Smooth muscle cell (in vitro differentiated cells): ENCODE data around the gene PBX2. TPM values are rescaled to one million over a fixed set of nuclear protein-coding genes. Genes with fewer than 3 reads are reported as not detected.
"Not testable (repeated sequence)": the region's sequence is repeated elsewhere in the genome, so short reads cannot be mapped to it uniquely, and the experiment has no call there.

Experiments
- DNase-seq: peaks from one replicate; lab custom pipeline; 2025; ENCODE audit not compliant: unreplicated experiment; lab: John Stamatoyannopoulos, UW
- H2AFZ ChIP-seq: fragments of 200-600 bp; sonication (generic); 2 replicates; pipeline ENCODE4 v1.6.0; 2016; ENCODE audit warnings: antibody characterized with exemption, low read depth, mild to moderate bottlenecking
- H3F3A ChIP-seq: fragments of 200-600 bp; sonication (generic); 2 replicates; pipeline ENCODE4 v1.6.0; 2017; ENCODE audit warnings: antibody characterized with exemption, low read depth
- H3K27ac ChIP-seq: fragments of 200-600 bp; sonication (generic); 2 replicates; pipeline ENCODE4 v1.5.1; 2016; ENCODE audit warnings: low read depth, mild to moderate bottlenecking
- H3K27me3 ChIP-seq: fragments of 200-600 bp; sonication (generic); 2 replicates; pipeline ENCODE4 v1.6.1; 2016; ENCODE audit warnings: low read depth, mild to moderate bottlenecking
- H3K36me3 ChIP-seq: fragments of 200-600 bp; sonication (generic); 2 replicates; pipeline ENCODE4 v1.5.1; 2016; ENCODE audit warnings: low read depth
- H3K4me1 ChIP-seq: fragments of 200-600 bp; sonication (generic); 2 replicates; pipeline ENCODE4 v1.5.1; 2016; ENCODE audit warnings: low read depth
- H3K4me2 ChIP-seq: fragments of 200-600 bp; sonication (generic); 2 replicates; pipeline ENCODE4 v1.6.0; 2016; ENCODE audit warnings: mild to moderate bottlenecking
- H3K4me3 ChIP-seq: fragments of 200-600 bp; sonication (generic); 2 replicates; pipeline ENCODE4 v1.5.1; 2016; ENCODE audit warnings: mild to moderate bottlenecking
- H3K79me2 ChIP-seq: fragments of 200-600 bp; sonication (generic); 2 replicates; pipeline ENCODE4 v1.6.0; 2016; ENCODE audit warnings: low read depth, mild to moderate bottlenecking
- H3K9ac ChIP-seq: fragments of 200-600 bp; sonication (generic); 2 replicates; pipeline ENCODE4 v1.6.0; 2016; ENCODE audit warnings: low read depth
- H3K9me3 ChIP-seq: fragments of 200-600 bp; sonication (generic); replicated peaks from 2 replicates; pipeline ENCODE4 v1.5.1; 2016; ENCODE audit warnings: low read depth
- H4K20me1 ChIP-seq: fragments of 200-600 bp; sonication (generic); 2 replicates; pipeline ENCODE4 v1.6.0; 2016; ENCODE audit warnings: low read depth
- CTCF ChIP-seq: fragments of 200-600 bp; sonication (generic); IDR thresholded peaks from 2 replicates; pipeline ENCODE4 v1.5.1; 2017; ENCODE audit warnings: borderline replicate concordance, mild to moderate bottlenecking, antibody characterized with exemption; ENCODE audit not compliant: insufficient read depth, poor library complexity, severe bottlenecking
- WGBS: methylation state at CpG from one replicate; pipeline ENCODE4 v1.1.7; 2016; ENCODE audit warnings: low lambda C conversion rate; 5-methylcytosine and 5-hydroxymethylcytosine counted together
- polyA plus RNA-seq: library from polyadenylated mRNA; unstranded; fragments of >200 nt; fragmentation: Nextera tagmentation; extraction: Ambion mirVana; gene quantifications from 2 replicates; pipeline ENCODE4 v1.2.1, GENCODE V29; 2016
- total RNA-seq: library from RNA; depleted of rRNA; stranded (reverse); fragments of >200 nt; gene quantifications from 2 replicates; pipeline ENCODE4 v1.2.3, GENCODE V29; 2014

Gene PBX2
- total and polyA plus RNA-seq, 2 experiments from 2014 or later = 14.0 to 43.6 TPM

DNA sequence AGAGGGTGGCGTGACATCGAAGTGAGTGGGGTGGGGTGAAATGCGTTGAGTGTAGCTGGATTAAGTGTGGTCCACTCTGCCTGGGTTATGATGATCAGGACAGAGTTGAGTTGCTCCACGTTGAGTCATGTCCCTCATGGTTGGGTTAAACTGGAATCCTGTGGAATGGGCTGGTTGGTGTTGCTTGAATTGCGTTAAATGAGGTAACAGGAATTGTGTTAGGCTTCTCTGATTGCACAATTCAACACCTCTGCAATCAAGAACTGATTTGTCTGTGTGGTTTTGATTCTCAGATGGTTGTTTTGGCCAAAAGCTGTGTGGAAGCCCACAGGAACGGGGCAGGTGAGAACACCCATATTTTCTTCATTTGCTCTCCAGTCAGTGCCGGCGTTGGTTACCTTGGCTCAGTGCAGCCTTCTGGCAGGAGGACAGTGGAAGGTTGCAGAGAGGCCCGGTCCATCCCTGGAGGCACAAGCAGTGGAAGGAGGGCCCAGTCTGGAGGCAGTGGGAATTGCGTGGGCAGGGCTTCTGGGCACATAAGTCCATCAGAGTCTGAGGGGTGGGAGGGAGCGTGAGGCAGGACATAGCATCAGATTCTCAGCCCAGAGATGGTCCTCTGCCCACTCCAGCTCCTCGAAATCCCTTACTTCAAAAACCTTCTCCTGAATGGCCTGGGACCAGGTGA lies 22.2 kb upstream of the PBX2 start:
- no peaks in the 10 kb centered on the region for H3K4me1 ChIP-seq
- H3K9ac ChIP-seq = no peak overlapping the region
- 84% methylated on average over 12 of the region's 12 CpGs for WGBS
- H3K27me3 ChIP-seq = no peaks in the 10 kb centered on the region
- no peak overlapping the region for H2AFZ ChIP-seq
- H3K27ac ChIP-seq = no peak overlapping the region
- no peaks in the 10 kb centered on the region for H3K36me3 ChIP-seq
- no peak for DNase-seq
- H3K4me2 ChIP-seq = no peak overlapping the region
- no peaks in the 10 kb centered on the region for H4K20me1 ChIP-seq
- H3K9me3 ChIP-seq = no peaks in the 10 kb centered on the region
- TF ChIP-seq CTCF = no peak
- H3K79me2 ChIP-seq = no peaks in the 10 kb centered on the region
- H3K4me3 ChIP-seq = no peak overlapping the region
- H3F3A ChIP-seq = no peaks in the 10 kb centered on the region

GRCh38 chr6:32211432-32211831 lies 21.4 kb upstream of the PBX2 start:
- H3K9me3 ChIP-seq, H2AFZ ChIP-seq, H3K36me3 ChIP-seq, H4K20me1 ChIP-seq, H3F3A ChIP-seq, H3K27me3 ChIP-seq, H3K4me2 ChIP-seq, DNase-seq, H3K79me2 ChIP-seq, H3K4me3 ChIP-seq, H3K9ac ChIP-seq, H3K4me1 ChIP-seq, H3K27ac ChIP-seq: not testable (repeated sequence)
- 92% methylated on average over 4 of the region's 4 CpGs for WGBS

DNA sequence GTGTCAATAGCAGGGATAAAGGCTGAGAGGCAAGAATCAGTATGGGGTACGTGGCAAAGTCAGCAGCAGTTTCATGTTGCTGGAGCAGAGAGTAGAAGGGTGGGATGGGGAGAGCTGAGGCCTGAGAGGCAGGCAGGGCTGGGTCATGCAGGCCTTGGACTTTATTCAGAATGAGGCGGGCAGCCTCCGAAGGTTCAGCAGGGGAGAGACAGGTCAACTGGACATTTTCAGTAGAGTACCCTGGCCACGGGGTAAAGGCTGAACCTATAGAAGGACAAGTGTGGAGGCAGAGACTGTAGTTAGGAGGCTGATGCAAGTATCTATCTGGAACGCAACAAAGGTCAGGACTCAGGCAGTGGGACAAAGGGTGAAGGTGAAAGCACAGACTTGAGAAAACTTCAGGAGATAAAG lies 20.2 kb upstream of the PBX2 start:
- no peak overlapping the region for H3K4me2 ChIP-seq
- H3K9ac ChIP-seq = no peak overlapping the region
- no peak overlapping the region for H2AFZ ChIP-seq
- H3K27ac ChIP-seq = no peak overlapping the region
- no peaks in the 10 kb centered on the region for H3F3A ChIP-seq
- H4K20me1 ChIP-seq = no peaks in the 10 kb centered on the region
- H3K27me3 ChIP-seq = no peaks in the 10 kb centered on the region
- H3K4me3 ChIP-seq = no peak overlapping the region
- no peak for TF ChIP-seq CTCF
- 84% methylated on average over 5 of the region's 5 CpGs for WGBS
- DNase-seq = no peak
- H3K4me1 ChIP-seq = no peaks in the 10 kb centered on the region
- no peaks in the 10 kb centered on the region for H3K9me3 ChIP-seq
- H3K36me3 ChIP-seq = no peaks in the 10 kb centered on the region
- no peaks in the 10 kb centered on the region for H3K79me2 ChIP-seq

DNA sequence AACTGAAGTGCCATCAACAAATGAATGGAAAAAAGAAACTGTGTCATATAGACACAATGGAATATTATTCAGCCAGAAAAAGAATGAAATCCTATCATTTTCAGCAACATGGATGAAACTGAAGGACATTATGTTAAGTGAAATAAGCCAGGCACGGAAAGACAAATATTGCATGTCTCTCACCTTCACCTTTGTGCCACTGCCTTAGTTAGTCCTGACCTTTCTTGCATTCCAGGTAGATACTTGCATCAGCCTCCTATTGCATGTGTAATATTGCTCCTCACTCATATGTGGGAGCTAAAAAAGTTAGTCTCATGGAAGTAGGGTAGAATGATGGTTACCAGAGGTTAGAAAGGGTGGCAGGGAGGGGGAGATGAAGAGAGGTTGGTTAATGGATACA lies 19.0 kb upstream of the PBX2 start:
- H3K27me3 ChIP-seq = peaks cover 7% of the 10 kb centered on the region
- no peak for DNase-seq
- 81% methylated on average over 1 of the region's 1 CpG for WGBS
- TF ChIP-seq CTCF = no peak
- H3K9me3 ChIP-seq = no peaks in the 10 kb centered on the region
- H3F3A ChIP-seq = no peaks in the 10 kb centered on the region
- H3K9ac ChIP-seq = no peak overlapping the region
- H3K4me1 ChIP-seq = no peaks in the 10 kb centered on the region
- H2AFZ ChIP-seq = no peak overlapping the region
- no peak overlapping the region for H3K27ac ChIP-seq
- H3K79me2 ChIP-seq = no peaks in the 10 kb centered on the region
- H3K4me2 ChIP-seq = no peak overlapping the region
- no peak overlapping the region for H3K4me3 ChIP-seq
- no peaks in the 10 kb centered on the region for H4K20me1 ChIP-seq
- no peaks in the 10 kb centered on the region for H3K36me3 ChIP-seq
